ENCODE measurements around the gene TSPAN13.

GRCh38 chr7:16791905-16792698 is 38.5 kb downstream of the TSPAN13 start:
- TF ChIP-seq CTCF (conservative IDR thresholded peaks at IDR 0.05) = no peak
- TF ChIP-seq EZH2 (IDR thresholded peaks at IDR 0.05; ENCODE audit: low read depth) = no peak
